OCI-LY3 (cell line): Measurements from ENCODE around the gene CCKAR.

Experiments
- H2AFZ ChIP-seq: fragments of 200-600, 300-600 bp; shearing (Covaris generic); 2 replicates; pipeline ENCODE4 v1.6.0; 2014; ENCODE audit warnings: antibody characterized with exemption, low read depth, low read length
- H3K27ac ChIP-seq: fragments of 200-600, 300-600 bp; sonication (generic); 2 replicates; pipeline ENCODE4 v1.5.1; 2014; ENCODE audit warnings: mild to moderate bottlenecking, low read length, moderate library complexity, mixed read lengths
- H3K27me3 ChIP-seq: fragments of 200-600, 300-600 bp; sonication (generic); 2 replicates; pipeline ENCODE4 v1.6.1; 2014; ENCODE audit warnings: low read depth, low read length, mixed read lengths
- H3K36me3 ChIP-seq: fragments of 200-600, 300-600 bp; sonication (generic); replicated peaks from 2 replicates; pipeline ENCODE3; 2014; ENCODE audit warnings: low read depth, low read length, mixed read lengths
- H3K4me1 ChIP-seq: fragments of 300-600, 200-600 bp; sonication (generic); 2 replicates; pipeline ENCODE4 v1.6.1; 2014; ENCODE audit warnings: low read length, mixed read lengths
- H3K4me2 ChIP-seq: fragments of 200-600, 300-600 bp; sonication (generic); 2 replicates; pipeline ENCODE4 v1.6.1; 2014; ENCODE audit warnings: low read length, mixed read lengths
- H3K4me3 ChIP-seq: fragments of 300-600, 200-600 bp; sonication (generic); 2 replicates; pipeline ENCODE4 v1.5.1; 2014; ENCODE audit warnings: antibody characterized with exemption, mild to moderate bottlenecking, low read length, moderate library complexity
- H3K79me2 ChIP-seq: fragments of 300-600, 200-600 bp; shearing (Covaris generic); 2 replicates; pipeline ENCODE4 v1.6.1; 2014; ENCODE audit warnings: mild to moderate bottlenecking, low read length, mixed read lengths
- H3K9ac ChIP-seq: fragments of 300-600, 200-600 bp; shearing (Covaris generic); 2 replicates; pipeline ENCODE4 v1.6.0; 2014; ENCODE audit warnings: mild to moderate bottlenecking, low read length, moderate library complexity
- H3K9me3 ChIP-seq: fragments of 200-600, 300-600 bp; shearing (Covaris generic); 2 replicates; pipeline ENCODE4 v1.6.1; 2014; ENCODE audit warnings: low read length, mixed read lengths; ENCODE audit not compliant: insufficient read depth
- H4K20me1 ChIP-seq: fragments of 200-600, 300-600 bp; sonication (generic); 2 replicates; pipeline ENCODE4 v1.6.1; 2016; ENCODE audit warnings: low read length, mixed read lengths; ENCODE audit not compliant: insufficient read depth
- EZH2phosphoT487 ChIP-seq: fragments of 200-600 bp; shearing (Covaris generic); IDR thresholded peaks from 2 replicates; pipeline ENCODE4 v1.6.1; 2018; ENCODE audit warnings: antibody characterized with exemption, mixed run types, low read depth
- TF ChIP-seq, protein P1 (sequence below): fragments of 200-600, 300-600 bp; sonication (generic); IDR thresholded peaks from 2 replicates; pipeline ENCODE4 v1.5.1; 2014; ENCODE audit warnings: antibody characterized with exemption, low read length, low read depth

CCKAR gene

DNA sequence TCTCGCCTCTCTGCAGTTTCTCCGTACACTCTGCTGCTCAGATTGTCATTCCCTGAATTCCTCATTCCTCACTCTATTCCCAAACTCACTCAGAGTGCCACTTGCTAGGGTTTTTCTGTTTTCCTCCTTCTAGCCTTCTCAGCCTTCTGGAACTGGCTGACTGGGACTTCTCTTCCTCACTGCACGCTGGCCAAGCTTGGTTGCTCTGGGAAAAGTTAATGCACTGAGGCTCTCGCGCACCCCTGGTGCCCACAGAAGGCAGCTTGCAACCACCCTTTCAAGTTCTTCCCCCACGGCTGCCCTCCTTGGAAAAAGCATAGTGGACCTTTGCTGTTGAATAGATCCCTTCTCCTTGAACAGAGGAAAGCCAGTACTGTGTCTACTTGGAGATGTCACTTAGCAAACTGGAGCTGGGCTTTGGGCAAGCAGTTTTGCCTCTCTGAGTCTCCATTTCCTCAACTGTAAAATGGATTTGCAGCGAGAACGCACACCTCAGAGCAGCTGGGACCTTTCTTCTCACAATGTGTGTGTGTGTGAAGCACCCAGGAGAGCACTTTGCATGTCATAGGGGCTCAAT is 6.0 kb upstream of the CCKAR start:
- no peaks in the 10 kb centered on the region for H3K4me1 ChIP-seq
- no peak overlapping the region for H2AFZ ChIP-seq
- TF ChIP-seq EZH2phosphoT487: no peak
- TF ChIP-seq, protein P1, sequence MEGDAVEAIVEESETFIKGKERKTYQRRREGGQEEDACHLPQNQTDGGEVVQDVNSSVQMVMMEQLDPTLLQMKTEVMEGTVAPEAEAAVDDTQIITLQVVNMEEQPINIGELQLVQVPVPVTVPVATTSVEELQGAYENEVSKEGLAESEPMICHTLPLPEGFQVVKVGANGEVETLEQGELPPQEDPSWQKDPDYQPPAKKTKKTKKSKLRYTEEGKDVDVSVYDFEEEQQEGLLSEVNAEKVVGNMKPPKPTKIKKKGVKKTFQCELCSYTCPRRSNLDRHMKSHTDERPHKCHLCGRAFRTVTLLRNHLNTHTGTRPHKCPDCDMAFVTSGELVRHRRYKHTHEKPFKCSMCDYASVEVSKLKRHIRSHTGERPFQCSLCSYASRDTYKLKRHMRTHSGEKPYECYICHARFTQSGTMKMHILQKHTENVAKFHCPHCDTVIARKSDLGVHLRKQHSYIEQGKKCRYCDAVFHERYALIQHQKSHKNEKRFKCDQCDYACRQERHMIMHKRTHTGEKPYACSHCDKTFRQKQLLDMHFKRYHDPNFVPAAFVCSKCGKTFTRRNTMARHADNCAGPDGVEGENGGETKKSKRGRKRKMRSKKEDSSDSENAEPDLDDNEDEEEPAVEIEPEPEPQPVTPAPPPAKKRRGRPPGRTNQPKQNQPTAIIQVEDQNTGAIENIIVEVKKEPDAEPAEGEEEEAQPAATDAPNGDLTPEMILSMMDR: no peak
- H3K4me2 ChIP-seq: no peak overlapping the region
- no peaks in the 10 kb centered on the region for H4K20me1 ChIP-seq
- H3K27me3 ChIP-seq: peaks cover 6% of the 10 kb centered on the region
- no peaks in the 10 kb centered on the region for H3K9me3 ChIP-seq
- H3K27ac ChIP-seq: no peak overlapping the region
- H3K36me3 ChIP-seq: no peaks in the 10 kb centered on the region
- no peak overlapping the region for H3K9ac ChIP-seq
- H3K79me2 ChIP-seq: no peaks in the 10 kb centered on the region
- no peak overlapping the region for H3K4me3 ChIP-seq

DNA sequence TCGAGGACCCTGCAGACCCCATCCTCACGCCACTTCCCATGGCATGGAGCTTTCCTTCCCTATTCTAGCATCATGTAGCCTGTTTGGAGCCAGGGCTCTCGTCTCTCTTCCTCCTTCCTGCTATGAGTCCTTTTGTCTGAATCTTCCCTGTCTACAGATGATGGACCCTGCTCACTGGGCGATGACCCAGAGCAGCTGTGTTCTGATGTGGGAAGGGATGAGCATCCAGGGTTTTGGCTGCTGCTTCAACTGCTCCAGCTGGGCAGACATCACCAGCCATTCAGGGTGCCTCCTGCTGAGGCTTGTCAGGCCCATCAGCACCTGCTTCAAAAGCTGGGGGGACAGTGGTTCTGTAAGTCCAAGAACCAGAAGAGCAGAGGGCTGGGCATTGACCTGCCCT is 3.2 kb upstream of the CCKAR start:
- Histone ChIP-seq H3K27ac (no peak overlapping the region), H3K36me3 (no peaks in the 10 kb centered on the region)

DNA sequence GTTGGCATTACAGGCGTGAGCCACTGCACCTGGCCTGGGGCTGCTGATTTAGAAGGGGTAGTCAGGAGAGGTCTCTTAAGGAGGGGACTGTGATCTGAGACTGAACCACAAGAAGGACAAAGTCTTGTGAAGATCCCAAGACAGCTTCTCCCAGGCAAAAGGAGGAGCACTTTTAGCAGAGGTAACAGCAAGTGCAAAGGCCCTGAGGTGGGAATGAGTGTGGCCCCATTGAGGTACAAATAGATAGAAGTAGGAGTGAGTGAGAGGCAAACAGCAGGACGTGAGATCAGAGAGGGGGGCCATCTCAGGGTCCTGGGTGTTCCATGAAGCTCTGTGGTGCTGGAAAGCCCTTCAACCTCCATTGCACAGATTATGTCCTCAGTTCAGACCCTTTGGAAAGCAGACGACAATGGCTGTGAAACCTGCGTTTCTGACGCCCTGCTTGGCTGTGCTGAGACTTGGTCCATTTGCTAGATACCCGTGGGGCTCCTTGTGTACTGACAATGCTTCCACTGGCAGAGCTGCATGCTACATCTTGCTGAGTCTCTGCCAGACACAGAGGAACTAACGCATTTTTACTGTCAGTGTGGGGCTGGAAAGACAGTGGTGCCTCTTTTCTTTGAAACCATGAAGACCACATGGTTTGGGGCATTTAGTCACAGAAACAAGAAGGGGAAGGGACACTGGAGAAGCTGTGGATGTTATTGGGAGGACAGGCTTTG is 1.3 kb upstream of the CCKAR start:
- Histone ChIP-seq H3K4me2 (no peak overlapping the region), H3K79me2 (no peaks in the 10 kb centered on the region), H2AFZ (no peak overlapping the region; the same call in 1 of the 2 replicates), H3K9me3 (no peaks in the 10 kb centered on the region), H4K20me1 (no peaks in the 10 kb centered on the region), H3K27me3 (peaks cover 41% of the 10 kb centered on the region), H3K4me3 (no peak overlapping the region), H3K27ac (no peak overlapping the region), H3K9ac (no peak overlapping the region), H3K4me1 (no peaks in the 10 kb centered on the region), H3K36me3 (no peaks in the 10 kb centered on the region)
- TF ChIP-seq, protein P1: no peak
- TF ChIP-seq EZH2phosphoT487: no peak

More for the DNA sequence above, 3.2 kb upstream of the CCKAR start:
- Histone ChIP-seq H3K9me3 (no peaks in the 10 kb centered on the region), H2AFZ (no peak overlapping the region), H4K20me1 (no peaks in the 10 kb centered on the region), H3K27me3 (peaks cover 29% of the 10 kb centered on the region), H3K79me2 (no peaks in the 10 kb centered on the region), H3K4me1 (no peaks in the 10 kb centered on the region), H3K4me3 (no peak overlapping the region), H3K9ac (no peak overlapping the region), H3K4me2 (no peak overlapping the region)
- TF ChIP-seq, protein P1: no peak
- no peak for TF ChIP-seq EZH2phosphoT487

DNA sequence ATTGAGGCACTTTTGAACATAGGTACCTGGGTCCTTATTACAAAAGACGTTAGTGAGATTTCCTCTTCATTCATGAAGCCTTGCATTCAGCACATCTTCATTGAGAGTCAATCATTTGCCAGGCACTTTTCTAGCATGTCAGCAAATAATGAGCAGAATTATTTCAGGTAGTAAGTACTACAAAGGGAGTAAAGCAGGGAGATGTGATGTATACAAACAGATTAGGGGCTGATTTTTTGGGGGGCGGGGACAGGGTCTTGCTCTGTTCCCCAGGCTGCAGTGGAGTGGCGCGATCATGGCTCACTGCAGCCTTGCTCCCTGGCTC is 638 bp upstream of the CCKAR start:
- Histone ChIP-seq H4K20me1 (no peaks in the 10 kb centered on the region), H3K9me3 (no peaks in the 10 kb centered on the region), H3K4me1 (no peaks in the 10 kb centered on the region), H3K36me3 (no peaks in the 10 kb centered on the region), H3K4me3 (no peak overlapping the region), H2AFZ (no peak overlapping the region), H3K79me2 (no peaks in the 10 kb centered on the region), H3K4me2 (no peak overlapping the region), H3K9ac (no peak overlapping the region), H3K27ac (no peak overlapping the region), H3K27me3 (peaks cover 41% of the 10 kb centered on the region)
- no peak for TF ChIP-seq EZH2phosphoT487
- TF ChIP-seq, protein P1: no peak
